Astrocyte of the cerebellum (primary cell): ENCODE results near the gene UMAD1.

Experiments
- DNase-seq: peaks from one replicate; pipeline ENCODE4 v3.0.0-alpha.2; 2011; ENCODE audit warnings: low read depth
- H3K4me3 ChIP-seq: 2 replicates; pipeline ENCODE4 v1.5.1; 2011; ENCODE audit warnings: mild to moderate bottlenecking, low read depth, low read length, moderate library complexity
- in situ Hi-C: cut with HindIII; loops from 2 replicates; pipeline ENCODE4 v1.10.0; 2017; ENCODE audit warnings: low sequenced_read_pairs
- TF ChIP-seq, protein P1 (sequence below): IDR thresholded peaks from 2 replicates; pipeline ENCODE4 v1.5.1; 2012; ENCODE audit warnings: low read length, low read depth, moderate library complexity, mild to moderate bottlenecking; ENCODE audit errors: missing control alignments

Gene UMAD1

DNA sequence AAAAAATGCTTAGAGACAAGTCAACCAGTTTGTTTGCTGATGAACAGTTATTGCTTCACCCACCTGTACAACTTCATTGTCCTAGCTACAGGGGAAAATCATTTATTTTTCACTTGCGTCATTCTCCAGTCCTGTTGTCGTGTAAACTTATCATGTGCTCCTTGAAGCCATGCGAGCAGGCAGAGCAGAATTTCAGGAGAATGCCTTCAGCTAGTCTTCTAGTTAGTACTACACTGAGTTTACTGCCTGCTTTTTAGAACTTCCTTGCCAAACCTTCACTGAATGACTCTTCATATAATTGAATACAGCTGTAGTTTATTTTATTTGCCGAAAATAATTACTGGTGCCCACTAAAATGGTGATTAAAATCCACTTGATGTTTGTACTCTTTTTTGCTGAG, 62.3 kb downstream of the UMAD1 start:
- H3K4me3 ChIP-seq: no peak overlapping the region
- in situ Hi-C loops: no loop called here
- DNase-seq: no peak
- TF ChIP-seq, protein P1, sequence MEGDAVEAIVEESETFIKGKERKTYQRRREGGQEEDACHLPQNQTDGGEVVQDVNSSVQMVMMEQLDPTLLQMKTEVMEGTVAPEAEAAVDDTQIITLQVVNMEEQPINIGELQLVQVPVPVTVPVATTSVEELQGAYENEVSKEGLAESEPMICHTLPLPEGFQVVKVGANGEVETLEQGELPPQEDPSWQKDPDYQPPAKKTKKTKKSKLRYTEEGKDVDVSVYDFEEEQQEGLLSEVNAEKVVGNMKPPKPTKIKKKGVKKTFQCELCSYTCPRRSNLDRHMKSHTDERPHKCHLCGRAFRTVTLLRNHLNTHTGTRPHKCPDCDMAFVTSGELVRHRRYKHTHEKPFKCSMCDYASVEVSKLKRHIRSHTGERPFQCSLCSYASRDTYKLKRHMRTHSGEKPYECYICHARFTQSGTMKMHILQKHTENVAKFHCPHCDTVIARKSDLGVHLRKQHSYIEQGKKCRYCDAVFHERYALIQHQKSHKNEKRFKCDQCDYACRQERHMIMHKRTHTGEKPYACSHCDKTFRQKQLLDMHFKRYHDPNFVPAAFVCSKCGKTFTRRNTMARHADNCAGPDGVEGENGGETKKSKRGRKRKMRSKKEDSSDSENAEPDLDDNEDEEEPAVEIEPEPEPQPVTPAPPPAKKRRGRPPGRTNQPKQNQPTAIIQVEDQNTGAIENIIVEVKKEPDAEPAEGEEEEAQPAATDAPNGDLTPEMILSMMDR: no peak

DNA sequence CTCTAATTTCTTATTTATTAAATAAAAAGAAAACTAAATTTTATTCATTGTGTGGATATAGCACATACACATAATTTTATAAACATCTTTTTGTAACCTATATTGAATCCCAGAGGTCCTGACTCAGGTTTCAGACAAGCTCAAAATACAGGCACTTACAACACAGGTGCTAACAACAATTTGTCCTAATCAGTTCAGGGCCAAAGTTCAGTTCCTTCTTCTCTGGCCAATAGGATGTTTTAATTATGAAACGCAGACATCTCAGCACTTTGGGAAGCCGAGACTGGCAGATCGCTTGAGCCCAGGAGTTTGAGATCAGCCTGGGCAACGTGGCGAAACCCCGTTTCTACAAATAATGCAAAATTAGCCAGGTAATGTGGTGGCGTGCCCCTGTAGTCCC, 62.9 kb downstream of the UMAD1 start:
- in situ Hi-C loops: no loop called here
- H3K4me3 ChIP-seq: no peak overlapping the region
- no peak for DNase-seq
- TF ChIP-seq, protein P1: no peak

DNA sequence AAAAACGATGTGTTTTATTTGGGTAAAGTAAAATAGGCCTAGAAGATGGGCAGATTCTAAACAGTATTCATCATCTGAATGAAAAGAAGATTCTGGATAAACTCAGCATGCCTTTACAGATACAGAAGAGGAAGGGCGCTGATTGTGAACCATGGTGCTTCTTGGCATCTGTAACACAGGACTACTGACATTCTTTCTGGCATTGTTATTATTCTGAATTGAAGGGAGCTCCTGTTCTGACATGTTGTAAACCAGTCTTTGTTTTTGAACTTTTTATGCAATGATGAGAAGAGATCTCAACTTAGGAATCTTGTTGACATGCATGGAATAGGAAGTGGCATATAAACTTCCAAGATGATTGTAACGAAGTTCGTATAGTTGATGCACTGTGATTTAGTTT, 64.3 kb downstream of the UMAD1 start:
- no peak overlapping the region for H3K4me3 ChIP-seq
- TF ChIP-seq, protein P1: no peak
- in situ Hi-C loops: no loop called here
- DNase-seq: no peak

DNA sequence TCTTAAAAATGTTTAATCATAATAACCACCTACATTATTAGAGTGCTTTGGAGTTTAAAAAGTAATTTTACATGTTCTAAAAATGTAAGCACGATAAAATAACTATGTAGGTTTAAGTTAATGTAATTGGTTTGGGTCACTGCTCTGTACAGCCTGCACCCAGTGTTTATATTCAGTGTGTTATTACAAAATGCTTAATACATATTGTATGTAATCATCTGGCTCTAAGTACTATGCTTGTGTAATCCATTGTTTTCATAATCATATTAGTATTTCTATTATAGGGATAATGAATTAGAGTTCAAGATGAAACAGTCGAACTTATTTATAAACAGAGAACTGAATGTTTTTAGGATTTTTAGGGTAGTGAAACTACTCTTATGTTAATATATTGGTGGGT, 64.8 kb downstream of the UMAD1 start:
- TF ChIP-seq, protein P1: no peak
- DNase-seq: no peak
- H3K4me3 ChIP-seq: no peak overlapping the region
- in situ Hi-C loops: no loop called here

DNA sequence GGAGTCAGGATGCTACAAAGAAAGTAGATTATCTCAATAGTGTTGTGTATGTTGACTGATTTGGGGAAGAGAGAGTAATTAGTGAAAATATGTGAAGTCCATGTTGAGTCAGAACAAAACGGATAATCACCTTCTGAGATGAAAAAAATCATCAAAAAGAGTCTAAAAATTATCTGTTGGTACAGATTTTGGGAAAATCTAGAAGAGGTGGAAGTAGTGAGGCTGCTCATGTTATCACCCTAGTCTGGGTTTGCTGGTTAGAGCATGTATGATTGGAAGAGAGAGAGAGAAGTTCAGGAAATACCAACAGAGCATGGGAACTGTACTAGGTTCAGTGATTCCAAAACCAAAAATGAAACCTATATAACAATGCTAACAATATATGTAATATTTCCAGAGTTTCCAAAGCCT, 65.6 kb downstream of the UMAD1 start:
- H3K4me3 ChIP-seq: no peak overlapping the region
- no peak for DNase-seq
- TF ChIP-seq, protein P1: no peak
- in situ Hi-C loops: no loop called here

DNA sequence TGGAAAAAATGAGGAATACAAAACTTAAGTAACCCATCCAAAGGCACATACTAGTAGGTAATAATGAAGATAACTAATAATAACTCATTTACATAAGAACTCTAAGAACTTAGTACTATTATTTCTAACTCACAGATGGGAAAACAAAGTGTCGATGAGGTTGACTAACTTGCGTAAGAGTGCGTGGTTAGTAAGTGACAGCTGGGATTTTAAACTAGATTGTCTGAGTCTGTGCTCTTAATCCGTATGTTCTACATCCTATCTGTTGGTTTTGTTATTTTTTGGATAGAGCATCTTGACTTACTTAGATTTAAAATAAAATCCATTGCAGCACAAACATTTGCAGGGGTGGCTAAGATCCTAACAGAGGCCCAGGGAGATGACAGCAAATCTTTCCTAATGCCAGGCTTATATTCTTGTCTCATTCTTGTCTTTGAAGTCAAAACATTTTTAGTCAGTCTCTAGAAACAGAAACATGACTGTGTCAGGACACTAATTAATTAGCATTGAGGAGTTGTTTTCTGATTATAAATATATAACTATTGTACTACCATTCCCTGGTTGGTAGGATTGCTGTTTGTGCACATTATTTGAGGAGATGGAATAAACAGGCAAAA, 66.1 kb downstream of the UMAD1 start:
- no peak for DNase-seq
- TF ChIP-seq, protein P1: no peak
- in situ Hi-C loops: no loop called here
- H3K4me3 ChIP-seq: no peak overlapping the region
